NCI-H1417 (cell line): ENCODE results near the gene CAMTA1.

Source experiments
- DNase-seq, 3 experiments: peaks; one replicate each; lab custom pipeline; 2025; lab: John Stamatoyannopoulos, UW

The CAMTA1 gene

DNA sequence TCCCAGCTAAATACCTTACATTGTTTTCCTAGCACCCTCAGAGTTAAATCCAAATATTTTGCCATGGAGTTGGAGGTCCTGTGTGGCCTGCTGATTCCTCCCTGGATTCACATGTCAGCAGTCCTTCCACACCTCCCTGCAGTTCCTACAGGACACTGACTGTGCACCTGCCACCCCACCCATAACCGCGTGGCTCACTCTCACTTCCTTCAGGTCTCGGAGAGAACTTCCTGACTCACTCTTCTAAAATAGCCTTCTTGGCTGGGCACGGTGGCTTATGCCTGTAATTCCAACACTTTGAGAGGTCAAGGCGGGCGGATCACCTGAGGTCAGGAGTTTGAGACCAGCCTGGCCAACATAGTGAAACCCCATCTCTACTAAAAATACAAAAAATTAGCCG is 8.4 kb upstream of the CAMTA1 start:
- DNase-seq: no peak

DNA sequence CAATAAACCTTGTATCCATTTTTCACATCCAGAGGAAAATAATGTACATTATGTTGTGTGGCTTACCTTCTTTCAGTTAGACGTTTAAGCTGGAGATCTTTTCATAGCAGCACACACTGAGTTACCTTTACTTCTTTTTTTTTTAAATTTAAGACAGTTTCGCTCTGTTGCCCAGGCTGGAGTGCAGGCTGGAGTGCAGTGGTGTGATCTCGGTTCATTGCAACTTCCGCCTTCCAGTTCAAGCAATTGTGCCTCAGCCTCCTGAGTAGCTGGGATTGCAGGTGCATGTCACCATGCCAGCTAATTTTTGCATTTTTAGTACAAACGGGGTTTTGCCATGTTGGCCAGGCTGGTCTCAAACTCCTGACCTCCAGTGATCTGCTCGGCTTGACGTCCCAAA is 7.4 kb upstream of the CAMTA1 start:
- DNase-seq: no peak

- DNase-seq: no peak
Measured at GRCh38 chr1:6779089-6779805, 6.0 kb upstream of the CAMTA1 start.

DNA sequence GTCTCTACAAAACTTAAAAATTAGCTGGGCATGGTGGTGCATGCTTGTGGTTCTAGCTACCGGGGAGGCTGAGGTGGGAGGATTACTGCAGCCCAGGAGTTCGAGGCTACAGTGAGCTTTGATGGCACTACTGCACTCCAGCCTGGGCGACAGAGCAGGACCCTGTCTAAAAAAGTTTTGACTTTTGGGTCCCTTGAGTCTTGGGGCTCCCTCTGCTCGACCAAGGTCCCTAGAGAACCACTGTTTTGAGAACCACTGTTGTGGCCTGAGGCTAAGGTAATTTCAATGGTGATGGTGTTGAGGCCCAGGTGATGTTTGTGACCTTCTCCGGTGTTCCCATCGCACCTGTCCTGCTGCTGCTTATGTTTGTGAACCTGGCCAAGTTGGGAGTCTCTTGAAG is 3.1 kb upstream of the CAMTA1 start:
- DNase-seq: no peak

DNA sequence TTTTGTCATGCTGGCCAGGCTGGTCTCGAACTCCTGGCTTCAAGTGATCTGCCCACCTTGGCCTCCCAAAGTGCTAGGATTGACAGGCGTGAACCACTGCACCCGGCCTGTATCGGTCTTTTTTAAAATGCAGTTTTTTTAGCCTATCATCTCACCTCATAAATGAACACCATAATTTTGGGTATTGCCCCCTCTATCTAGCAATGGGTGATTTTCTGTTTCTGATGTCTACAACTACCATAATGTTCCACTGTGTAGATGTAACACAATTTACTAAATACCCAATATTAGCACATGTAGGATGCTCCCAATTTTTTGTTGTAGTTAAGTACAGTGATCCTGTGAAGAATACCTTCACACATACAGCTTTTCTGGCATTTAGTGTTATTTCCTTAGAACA is 2.0 kb upstream of the CAMTA1 start:
- DNase-seq: no peak

DNA sequence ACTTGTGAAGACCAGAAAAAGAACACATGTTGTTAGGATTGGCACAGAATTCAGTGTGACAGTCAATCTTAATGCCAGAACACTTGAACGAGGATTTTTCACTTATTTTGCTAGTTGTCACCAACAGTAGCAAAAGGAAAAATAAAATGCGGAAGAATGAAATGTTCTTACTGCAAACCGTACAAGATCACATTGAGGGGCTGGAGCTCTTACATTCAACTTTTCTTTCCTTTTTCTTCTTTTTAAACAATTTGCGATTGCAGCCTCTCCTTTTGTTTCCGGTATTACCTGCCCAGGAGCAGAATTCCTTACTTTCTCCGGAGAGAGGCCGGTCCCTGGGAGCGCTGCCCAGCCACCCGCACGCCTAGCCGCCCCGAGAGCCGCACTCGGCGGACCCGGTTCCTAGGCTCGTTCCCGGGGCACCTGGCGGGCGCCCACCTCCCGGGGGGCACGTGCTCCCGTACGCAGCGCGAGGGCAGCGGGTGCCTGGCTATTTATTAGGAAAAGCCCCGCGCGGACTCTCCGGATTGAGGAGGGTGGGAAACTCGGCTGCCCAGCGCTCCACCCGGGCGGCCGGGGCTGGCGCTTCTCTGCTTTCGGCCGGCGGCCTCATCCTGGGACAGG is 1.2 kb upstream of the CAMTA1 start:
- peak in 1 of 3 experiments; percentile 80 for DNase-seq

DNA sequence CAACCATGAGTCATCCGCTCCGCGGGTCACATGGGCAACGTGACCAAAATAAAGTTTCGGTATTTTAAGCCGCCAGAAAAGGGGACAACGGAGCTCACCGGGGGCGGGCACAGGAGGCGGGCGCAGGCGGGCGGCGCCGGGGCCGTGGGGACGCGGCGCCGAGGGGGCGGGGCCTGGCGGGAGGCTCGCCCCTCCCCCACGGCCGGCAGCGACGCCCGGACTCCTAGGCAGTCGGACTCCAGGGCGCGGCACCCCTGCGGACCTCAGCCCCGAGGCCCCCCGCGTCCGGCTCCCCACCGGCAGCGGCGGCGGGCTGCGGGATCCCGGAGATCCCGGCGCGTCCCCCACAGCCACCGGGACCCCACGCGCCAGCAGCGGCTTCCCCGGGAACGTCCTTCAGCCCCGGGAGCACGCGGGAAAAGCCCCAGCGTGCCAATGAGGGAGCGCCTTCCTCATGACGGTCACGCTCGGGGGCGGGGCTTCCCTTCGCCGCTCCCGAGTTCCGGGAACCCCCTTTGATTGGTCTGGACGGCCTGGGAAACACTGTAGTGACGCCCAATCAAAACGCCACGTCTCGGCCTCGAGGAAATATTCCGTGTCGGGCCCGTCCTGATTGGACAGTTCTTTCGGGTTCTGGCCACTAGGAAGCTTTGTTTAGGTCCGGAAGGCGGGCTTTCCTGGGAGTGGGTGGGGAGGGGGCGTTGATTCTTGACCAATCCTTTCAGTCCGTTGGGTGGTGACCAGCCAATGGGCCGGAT is 515 bp upstream of the CAMTA1 start:
- peak; percentile 99 to 100 (median 100) for DNase-seq

DNA sequence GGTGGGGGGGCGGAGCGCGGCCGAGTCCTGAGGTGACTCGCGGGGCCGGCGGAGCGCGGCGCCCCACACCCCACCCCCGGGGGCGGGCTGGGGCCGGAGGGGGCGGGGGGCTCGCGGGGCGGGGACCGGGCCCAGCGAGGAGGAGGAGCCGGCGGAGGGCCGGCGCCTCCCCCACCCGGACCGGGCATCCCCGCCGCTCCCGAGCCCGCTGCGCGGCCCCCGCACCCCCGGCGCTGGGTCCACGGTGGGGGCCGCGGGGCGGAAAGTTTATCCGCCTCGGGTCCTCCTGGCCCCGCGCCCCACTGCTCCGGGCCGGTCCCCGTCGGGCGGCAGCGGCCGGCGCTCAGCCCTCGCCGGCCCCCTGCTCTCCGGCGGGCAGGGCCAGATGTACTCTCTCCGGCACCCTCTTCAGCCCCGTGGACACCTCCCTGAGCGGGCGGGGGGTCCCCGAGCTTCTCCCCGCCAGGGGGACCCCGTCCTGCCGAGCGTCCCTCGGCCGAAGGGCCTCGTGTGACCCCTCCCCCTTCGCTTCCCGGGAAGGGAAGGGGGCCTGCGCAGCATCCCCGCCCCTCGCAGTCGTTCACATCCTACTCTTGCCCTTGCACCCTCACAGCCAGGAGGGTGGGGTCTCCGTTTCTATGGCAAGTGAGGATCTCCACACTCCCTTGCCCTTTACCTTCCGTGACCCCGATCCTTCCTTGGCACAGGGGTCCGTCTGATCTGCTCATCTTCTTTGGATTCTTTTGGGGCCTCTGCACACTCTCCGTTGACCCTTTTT is 663 bp downstream of the CAMTA1 start:
- DNase-seq: peak in 2 of 3 experiments; percentile 55 to 73

- no peak for DNase-seq
Measured at GRCh38 chr1:6788946-6789345, 3.7 kb downstream of the CAMTA1 start.

- no peak for DNase-seq
Measured at GRCh38 chr1:6790146-6790545, 4.9 kb downstream of the CAMTA1 start.

DNA sequence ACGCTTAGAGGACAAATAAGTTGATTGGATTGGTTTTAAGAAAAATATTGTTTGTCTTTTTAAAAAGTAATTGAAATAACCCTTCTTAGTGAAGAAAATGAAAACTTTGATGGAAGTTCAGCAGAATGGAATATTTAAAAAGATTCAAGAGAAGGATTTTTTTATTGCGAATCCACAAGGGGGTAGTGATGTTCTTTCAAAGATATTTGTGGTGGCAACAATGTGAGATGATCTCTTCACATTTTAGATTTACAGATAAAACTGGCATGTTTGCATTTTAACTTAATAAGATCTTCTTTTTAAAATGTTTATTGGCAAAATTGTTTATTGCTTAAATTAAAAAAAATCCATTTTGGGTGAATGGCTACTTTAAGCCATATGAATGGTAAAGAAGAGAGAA is 8.9 kb downstream of the CAMTA1 start:
- DNase-seq: peak in 2 of 3 experiments; percentile 24 to 72

DNA sequence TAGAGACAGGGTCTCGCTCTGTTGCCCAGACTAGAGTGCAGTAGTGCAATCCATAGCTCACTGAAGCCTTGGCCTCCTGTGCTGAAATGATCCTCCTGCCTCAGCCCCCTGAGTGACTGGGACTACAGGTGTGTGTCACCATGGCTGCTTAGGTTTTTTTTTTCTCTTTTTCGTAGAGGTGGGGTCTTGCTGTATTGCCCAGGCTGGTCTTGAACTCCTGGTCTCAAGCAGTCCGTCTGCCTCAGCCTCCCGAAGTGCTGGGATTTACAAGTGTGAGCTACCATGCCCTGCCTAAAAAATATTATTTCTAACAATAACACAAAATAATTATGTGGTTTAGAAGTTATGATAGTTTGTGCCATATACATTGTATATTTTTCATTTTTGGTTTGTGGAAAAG is 9.9 kb downstream of the CAMTA1 start:
- no peak for DNase-seq

DNA sequence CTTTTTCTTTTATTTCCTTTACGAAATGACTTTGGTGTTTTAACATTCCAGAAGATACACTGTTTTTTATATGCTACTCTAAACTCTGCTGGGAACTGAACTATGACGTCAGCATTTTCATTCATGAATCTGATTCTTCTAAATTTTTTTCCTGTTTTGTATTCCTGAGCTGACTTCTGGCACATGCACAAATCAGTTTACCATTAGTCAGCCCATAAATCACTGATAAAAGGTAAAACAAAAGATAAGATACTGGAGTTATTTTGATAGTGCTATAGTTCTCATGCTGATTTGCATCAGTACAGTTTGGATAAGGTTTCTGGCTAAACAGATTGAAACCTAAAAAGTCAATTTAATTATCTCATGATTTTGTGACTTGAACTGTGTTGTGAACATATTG is 10.4 kb downstream of the CAMTA1 start:
- DNase-seq: no peak

GRCh38 chr1:6796095-6796494 is 10.8 kb downstream of the CAMTA1 start:
- no peak for DNase-seq

DNA sequence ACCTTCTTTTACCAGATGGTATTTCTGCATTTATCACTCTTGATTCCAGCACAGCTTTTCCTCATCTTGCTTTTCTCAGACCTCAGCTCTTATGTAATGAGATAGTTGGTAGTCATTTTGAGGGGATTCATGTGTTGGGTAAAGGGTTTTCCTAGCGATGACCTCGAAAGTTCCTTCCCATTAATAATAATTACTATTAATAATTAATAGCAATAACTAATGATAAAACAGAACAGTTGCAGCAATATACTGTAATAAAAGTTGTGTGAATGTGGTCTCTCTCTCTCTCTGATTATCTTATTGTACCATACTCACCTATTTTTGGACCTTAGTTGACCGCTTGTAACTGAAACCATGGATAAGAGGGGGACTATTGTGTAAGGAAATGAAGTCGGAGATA is 14.2 kb downstream of the CAMTA1 start:
- DNase-seq: no peak

DNA sequence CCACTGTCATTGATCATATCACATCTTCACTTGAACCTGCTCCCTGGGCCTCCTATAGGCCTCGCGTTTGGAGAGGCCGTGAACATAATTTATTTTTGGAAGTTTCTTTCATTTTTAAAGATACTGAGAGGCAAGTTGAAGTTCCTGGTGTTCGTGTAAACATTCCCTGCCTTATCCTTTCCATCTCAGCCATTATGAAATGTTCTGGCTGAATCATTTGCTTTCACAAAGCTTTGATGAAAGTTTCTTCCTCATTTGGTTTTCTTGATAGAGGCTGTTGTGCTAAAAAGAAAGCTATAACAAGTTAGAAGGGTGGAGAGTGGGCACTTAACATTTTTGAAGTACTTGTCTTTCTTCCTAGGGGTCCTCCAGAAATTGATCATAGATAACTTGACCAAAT is 15.5 kb downstream of the CAMTA1 start:
- DNase-seq: no peak

DNA sequence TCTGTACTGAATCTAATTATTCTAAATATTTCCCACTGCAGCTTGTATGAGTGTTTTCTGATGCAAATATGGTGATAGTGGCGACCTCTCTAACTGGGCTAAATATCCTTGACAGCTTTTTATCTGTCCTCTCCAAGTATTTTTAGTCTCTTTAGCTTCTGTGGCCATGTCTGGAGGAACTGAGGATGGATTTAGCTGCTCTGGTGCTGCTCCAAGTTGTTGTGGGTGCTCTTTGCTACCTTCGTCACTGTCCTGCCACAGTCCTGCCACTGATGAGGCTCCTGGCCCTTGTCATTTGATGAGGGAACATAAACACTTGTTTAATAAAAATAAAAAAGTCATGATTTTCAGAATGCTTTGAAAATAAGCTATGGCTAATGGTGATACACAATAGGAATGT is 15.9 kb downstream of the CAMTA1 start:
- DNase-seq: no peak

DNA sequence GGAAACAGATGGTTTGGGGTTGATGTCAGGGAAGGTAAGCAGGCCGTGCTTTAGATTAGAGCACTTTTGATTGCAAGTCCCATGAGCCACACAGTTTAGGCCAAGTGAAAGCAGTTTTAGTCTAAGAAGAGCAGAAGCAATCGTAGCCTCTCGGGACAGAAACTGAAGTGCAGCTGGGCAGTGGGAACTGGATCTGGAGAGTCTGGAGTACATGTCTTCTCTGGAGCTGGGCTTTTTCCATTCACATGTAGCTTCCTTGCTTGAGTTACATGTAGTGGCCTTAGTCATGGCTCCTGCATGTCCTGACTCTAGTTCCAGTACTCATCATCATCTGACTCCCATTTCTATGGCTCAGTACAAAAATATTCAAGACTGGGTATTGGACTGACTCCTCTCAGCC is 16.7 kb downstream of the CAMTA1 start:
- DNase-seq: peak in 1 of 3 experiments; percentile 25

- no peak for DNase-seq
Measured at GRCh38 chr1:6802454-6802853, 17.2 kb downstream of the CAMTA1 start.

- DNase-seq: no peak
Measured at GRCh38 chr1:6802893-6803292, 17.6 kb downstream of the CAMTA1 start.

DNA sequence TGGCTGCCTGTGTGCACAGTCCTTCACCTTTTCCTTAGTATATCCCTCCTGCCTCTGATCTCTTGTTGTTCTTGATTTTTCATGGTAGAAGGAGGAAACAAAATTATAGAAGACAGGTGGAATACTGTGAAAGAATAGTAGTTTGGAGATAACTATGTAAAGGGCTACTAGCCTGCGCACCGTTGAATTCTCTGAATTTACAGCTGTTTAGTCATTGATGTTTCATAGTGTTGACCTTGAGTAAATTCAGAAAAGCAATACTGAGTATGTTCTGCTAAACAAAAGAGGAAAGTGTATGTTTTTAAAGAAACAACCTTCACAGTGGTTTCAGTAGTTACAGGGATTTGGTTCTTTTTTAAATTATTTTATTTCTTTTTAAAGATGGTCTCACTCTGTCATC is 18.1 kb downstream of the CAMTA1 start:
- no peak for DNase-seq

GRCh38 chr1:6805004-6805416 is 19.8 kb downstream of the CAMTA1 start:
- no peak for DNase-seq
